SK-N-SH treated with all-trans-retinoic acid at 6 μM for 48 hours (cell line): ENCODE data around the gene CLMN.

Experiments
- ATAC-seq: fragments of 200-7000 bp; cut with Tn5 transposase; 3 replicates; pipeline ENCODE4 v1.9.1; 2020; ENCODE audit warnings: mild to moderate bottlenecking, moderate library complexity
- ARNTL ChIP-seq: fragments of 450-650 bp; formaldehyde crosslinking; IDR thresholded peaks from 2 replicates; pipeline ENCODE4 v1.5.0; 2020; ENCODE audit warnings: low read depth, mild to moderate bottlenecking, moderate library complexity, borderline replicate concordance
- BACH2 ChIP-seq: fragments of 250-450 bp; sonication (Bioruptor Pico); IDR thresholded peaks from 2 replicates; pipeline ENCODE4 v1.9.0; 2021; ENCODE audit warnings: mild to moderate bottlenecking, borderline replicate concordance
- CREB5 ChIP-seq: fragments of 250-450 bp; sonication (Bioruptor Pico); IDR thresholded peaks from 2 replicates; pipeline ENCODE4 v1.5.1; 2020; ENCODE audit warnings: low read depth, mild to moderate bottlenecking, moderate library complexity
- CSDC2 ChIP-seq: fragments of 250-450 bp; sonication (Bioruptor Pico); IDR thresholded peaks from 2 replicates; pipeline ENCODE4 v1.5.0; 2020; ENCODE audit warnings: mild to moderate bottlenecking, moderate library complexity
- CSRNP3 ChIP-seq: fragments of 250-450 bp; sonication (Bioruptor Pico); IDR thresholded peaks from 2 replicates; pipeline ENCODE4 v1.5.1; 2021; ENCODE audit warnings: mild to moderate bottlenecking, moderate library complexity
- ESRRG ChIP-seq: fragments of 250-450 bp; sonication (Bioruptor Pico); IDR thresholded peaks from 2 replicates; pipeline ENCODE4 v1.6.1; 2021; ENCODE audit warnings: mild to moderate bottlenecking
- ISL1 ChIP-seq: fragments of 250-450 bp; sonication (Bioruptor Pico); IDR thresholded peaks from 2 replicates; pipeline ENCODE4 v2.1.2; 2022; ENCODE audit warnings: mild to moderate bottlenecking, moderate library complexity
- PATZ1 ChIP-seq: fragments of 250-450 bp; sonication (Bioruptor Pico); IDR thresholded peaks from 2 replicates; pipeline ENCODE4 v1.8.0; 2020; ENCODE audit warnings: mild to moderate bottlenecking, moderate library complexity, borderline replicate concordance
- POU6F1 ChIP-seq: fragments of 250-450 bp; sonication (Bioruptor Pico); IDR thresholded peaks from 2 replicates; pipeline ENCODE4 v1.8.0; 2021; ENCODE audit warnings: low read depth, mild to moderate bottlenecking, moderate library complexity, borderline replicate concordance
- PPARA ChIP-seq: fragments of 250-450 bp; sonication (Bioruptor Pico); IDR thresholded peaks from 2 replicates; pipeline ENCODE4 v1.5.0; 2020; ENCODE audit warnings: mild to moderate bottlenecking, borderline replicate concordance
- RARB ChIP-seq: fragments of 250-450 bp; sonication (Bioruptor Pico); IDR thresholded peaks from 2 replicates; pipeline ENCODE4 v1.8.0; 2021; ENCODE audit warnings: mild to moderate bottlenecking, moderate library complexity
- SNAI2 ChIP-seq: fragments of 250-450 bp; sonication (Bioruptor Pico); IDR thresholded peaks from 2 replicates; pipeline ENCODE4 v1.5.0; 2020; ENCODE audit warnings: mild to moderate bottlenecking, moderate library complexity
- TCF4 ChIP-seq: fragments of 250-450 bp; sonication (Bioruptor Pico); IDR thresholded peaks from 2 replicates; pipeline ENCODE4 v1.8.0; 2021; ENCODE audit warnings: mild to moderate bottlenecking, moderate library complexity, borderline replicate concordance
- TOX ChIP-seq: fragments of 250-450 bp; sonication (Bioruptor Pico); IDR thresholded peaks from 2 replicates; pipeline ENCODE4 v1.8.0; 2021; ENCODE audit warnings: mild to moderate bottlenecking, moderate library complexity, borderline replicate concordance
- TSHZ2 ChIP-seq: fragments of 250-450 bp; sonication (Bioruptor Pico); IDR thresholded peaks from 2 replicates; pipeline ENCODE4 v1.5.0; 2020; ENCODE audit warnings: mild to moderate bottlenecking, moderate library complexity
- ZC3H10 ChIP-seq: fragments of 250-450 bp; sonication (Bioruptor Pico); IDR thresholded peaks from 2 replicates; pipeline ENCODE4 v1.5.1; 2021; ENCODE audit warnings: mild to moderate bottlenecking, moderate library complexity
- ZFP3 ChIP-seq: fragments of 250-450 bp; sonication (Bioruptor Pico); IDR thresholded peaks from 2 replicates; pipeline ENCODE4 v1.5.0; 2020; ENCODE audit warnings: mild to moderate bottlenecking, moderate library complexity
- ZFP30 ChIP-seq: fragments of 450-650 bp; formaldehyde crosslinking; IDR thresholded peaks from 2 replicates; pipeline ENCODE4 v1.5.0; 2022; ENCODE audit warnings: mild to moderate bottlenecking, moderate library complexity
- ZNF565 ChIP-seq: fragments of 450-650 bp; formaldehyde crosslinking; conservative IDR thresholded peaks from 2 replicates; pipeline ENCODE4 v1.5.0; 2020; ENCODE audit warnings: low read depth, mild to moderate bottlenecking, moderate library complexity
- ZNF70 ChIP-seq: fragments of 450-650 bp; formaldehyde crosslinking; IDR thresholded peaks from 2 replicates; pipeline ENCODE4 v1.5.0; 2020; ENCODE audit warnings: mild to moderate bottlenecking, moderate library complexity
- ZNF8 ChIP-seq: fragments of 450-650 bp; formaldehyde crosslinking; IDR thresholded peaks from 2 replicates; pipeline ENCODE4 v1.5.0; 2020; ENCODE audit warnings: mild to moderate bottlenecking, moderate library complexity

Gene CLMN

GRCh38 chr14:95174184-95174792 lies 145.4 kb downstream of the CLMN start:
- ATAC-seq, result peak; percentile 52; the same call in 2 of the 3 replicates
- no peak for TF ChIP-seq CREB5
- TF ChIP-seq BACH2 (CRISPR knock-in tag), result no peak
- TF ChIP-seq ARNTL, result no peak
- TF ChIP-seq ISL1 (CRISPR knock-in tag), result no peak
- TF ChIP-seq SNAI2 (CRISPR knock-in tag), result no peak
- TF ChIP-seq TCF4 (CRISPR knock-in tag), result no peak
- TF ChIP-seq CSDC2 (CRISPR knock-in tag), result no peak
- TF ChIP-seq ZFP3, result no peak
- TF ChIP-seq PATZ1 (CRISPR knock-in tag), result no peak
- TF ChIP-seq ZNF565, result no peak
- no peak for TF ChIP-seq ZC3H10 (CRISPR knock-in tag)
- no peak for TF ChIP-seq RARB (CRISPR knock-in tag)

GRCh38 chr14:95173518-95173917 lies 146.2 kb downstream of the CLMN start:
- ATAC-seq, result no peak
- TF ChIP-seq ZNF565 (no peak), CREB5 (no peak), ZNF8 (CRISPR knock-in tag) (no peak), BACH2 (CRISPR knock-in tag) (no peak), ZC3H10 (CRISPR knock-in tag) (no peak), PATZ1 (CRISPR knock-in tag) (no peak), RARB (CRISPR knock-in tag) (no peak), PPARA (CRISPR knock-in tag) (no peak)
- TF ChIP-seq, all 23 proteins: peak for 0

GRCh38 chr14:95167177-95167576 lies 152.5 kb downstream of the CLMN start:
- no peak for ATAC-seq
- TF ChIP-seq ESRRG (CRISPR knock-in tag) (no peak), POU6F1 (CRISPR knock-in tag) (no peak), RARB (CRISPR knock-in tag) (no peak), ZC3H10 (CRISPR knock-in tag) (no peak), CSDC2 (CRISPR knock-in tag) (no peak), TCF4 (CRISPR knock-in tag) (no peak), ZNF8 (CRISPR knock-in tag) (no peak), PATZ1 (CRISPR knock-in tag) (no peak), BACH2 (CRISPR knock-in tag) (no peak), CSRNP3 (no peak), ZNF565 (no peak), TOX (CRISPR knock-in tag) (no peak), ZNF70 (CRISPR knock-in tag) (no peak), TSHZ2 (CRISPR knock-in tag) (no peak), ZFP30 (CRISPR knock-in tag) (no peak), SNAI2 (CRISPR knock-in tag) (no peak), ARNTL (no peak)
